Endometrium (tissue), 2 donors: Measurements from ENCODE around the gene MS4A18.
"Not testable (repeated sequence)": the region's sequence is repeated elsewhere in the genome, so short reads cannot be mapped to it uniquely, and the experiment has no call there.

Experiments used
- FAIRE-seq: peaks from 2 replicates; lab custom pipeline; 2012; peaks lifted over from hg19 to GRCh38; lab: Jason Lieb, UNC
- donor health status: control.
- donor health status: control.

Gene MS4A18

DNA sequence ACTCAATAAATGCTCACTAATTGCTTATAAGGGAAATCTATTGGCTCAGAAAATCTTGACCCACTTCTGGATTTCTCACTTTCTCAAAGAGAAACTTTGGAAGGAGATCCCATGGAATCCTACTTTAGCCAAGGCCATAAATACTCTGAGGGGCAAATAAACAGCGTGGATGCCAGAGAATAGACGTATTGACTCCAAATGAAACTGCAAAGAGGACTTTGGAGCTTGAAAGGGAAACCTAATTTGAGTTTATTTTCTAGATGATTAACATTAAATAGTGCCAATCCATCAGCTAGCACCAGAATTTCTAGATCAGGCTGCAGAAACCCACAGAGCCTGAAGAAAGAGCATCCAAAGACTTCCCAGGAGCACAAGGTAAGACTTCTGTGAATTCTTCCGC, at the start of gene MS4A18:
Gene MS4A18, plus strand, starts transcription at position 301 of the 400 bp plus-strand sequence.
- no peak for FAIRE-seq

- FAIRE-seq, result not testable (repeated sequence)
Measured at GRCh38 chr11:60678231-60678630, 46.3 kb upstream of the MS4A18 start.

GRCh38 chr11:60679879-60680278, 44.6 kb upstream of the MS4A18 start:
- FAIRE-seq, result no peak

DNA sequence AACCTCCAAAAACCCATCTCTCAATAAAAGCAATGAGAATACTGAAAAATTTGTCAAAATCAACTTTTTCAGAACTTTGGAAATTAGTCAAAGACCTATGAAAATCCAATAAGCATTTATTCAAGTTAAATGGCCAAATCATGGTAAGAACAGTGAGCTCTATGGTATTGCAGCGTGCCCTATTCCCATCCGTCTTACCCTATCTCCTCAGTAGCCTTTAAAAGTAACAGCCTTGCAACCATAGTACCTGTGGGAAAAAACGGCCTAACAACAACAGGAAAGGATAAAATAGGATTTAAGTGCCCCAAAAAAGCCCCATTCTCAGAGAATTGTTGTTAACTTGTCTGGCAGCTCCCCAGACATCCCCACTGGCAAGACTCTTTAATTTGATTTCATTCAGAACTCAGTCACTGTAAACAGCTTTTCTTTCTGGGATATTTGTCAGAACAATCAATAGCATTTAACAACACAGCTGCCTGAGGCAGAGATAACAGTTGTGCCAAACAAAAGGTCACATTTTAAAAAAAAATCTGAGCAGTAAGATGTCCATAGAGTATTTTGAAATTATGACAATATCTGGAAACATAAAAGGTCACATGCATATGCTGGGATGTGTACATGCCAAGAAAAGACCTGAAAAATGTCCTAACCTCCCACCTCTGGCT, 43.9 kb upstream of the MS4A18 start:
- no peak for FAIRE-seq

GRCh38 chr11:60684541-60684848, 40.0 kb upstream of the MS4A18 start:
- not testable (repeated sequence) for FAIRE-seq

DNA sequence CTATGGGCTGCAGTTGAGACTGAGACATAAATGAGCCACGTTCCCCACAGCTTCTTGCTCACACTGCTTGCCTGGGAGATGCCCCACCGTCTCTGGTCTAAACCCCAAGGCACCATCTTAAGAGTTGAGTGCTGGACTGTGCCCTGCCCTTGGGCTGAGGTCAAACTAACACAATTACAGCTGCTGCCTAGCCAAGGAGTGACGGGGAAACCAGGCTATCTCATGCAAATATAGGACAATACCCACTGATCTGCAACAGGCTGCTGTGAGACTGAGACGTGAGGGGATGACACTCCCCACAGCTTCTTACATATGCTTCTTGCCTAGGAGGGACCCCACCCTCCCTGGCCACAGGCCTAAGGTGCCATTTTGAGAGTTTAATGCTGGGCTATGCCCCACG, 32.9 kb upstream of the MS4A18 start:
- FAIRE-seq, result no peak

DNA sequence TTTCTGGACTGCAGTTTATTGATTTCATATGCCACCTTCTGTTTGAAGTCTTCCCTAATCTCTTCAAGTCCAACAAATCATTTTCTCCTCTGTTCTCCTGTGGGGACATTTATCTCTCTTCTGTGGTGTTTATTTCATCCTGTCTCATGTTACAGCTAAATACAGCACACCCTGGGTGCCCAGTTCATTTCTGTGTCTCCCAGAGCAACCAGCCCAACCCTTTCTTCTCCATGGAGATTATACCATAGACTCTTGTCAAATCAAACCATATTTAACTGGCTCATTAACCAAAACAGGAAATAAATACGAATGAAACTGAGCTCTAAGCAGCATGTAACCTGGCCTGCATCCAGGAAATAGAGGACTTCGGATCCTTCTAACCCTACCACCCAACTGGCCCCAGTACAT, 25.2 kb upstream of the MS4A18 start, which contains the start of gene MS4A8:
Gene MS4A8, plus strand, starts transcription at position 329 of the 408 bp plus-strand sequence. CDS start 1,249 bp downstream, outside the sequence.
- FAIRE-seq, result no peak

DNA sequence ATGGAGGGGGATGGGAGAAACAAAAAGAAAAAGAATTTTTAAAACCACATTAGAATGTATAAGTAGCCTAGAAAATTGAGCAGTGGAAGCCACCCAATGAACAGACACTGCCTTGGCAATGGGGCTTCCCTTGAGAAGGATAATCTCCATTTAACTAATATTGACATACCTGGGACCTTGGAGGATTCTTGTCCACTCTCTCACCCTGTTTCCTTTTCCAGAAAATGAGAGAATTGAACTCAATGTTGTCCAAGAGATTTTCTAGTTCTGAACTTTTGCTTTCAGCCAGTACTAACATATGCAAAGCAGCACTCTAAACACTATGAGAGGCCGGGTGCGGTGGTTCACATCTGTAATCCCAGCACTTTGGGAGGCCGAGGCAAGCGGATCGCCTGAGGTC, 24.6 kb upstream of the MS4A18 start:
- FAIRE-seq, result no peak

- FAIRE-seq, result no peak
Measured at GRCh38 chr11:60700689-60701468, 23.6 kb upstream of the MS4A18 start.

GRCh38 chr11:60701469-60701818, 23.1 kb upstream of the MS4A18 start:
- no peak for FAIRE-seq

GRCh38 chr11:60703374-60703773, 21.1 kb upstream of the MS4A18 start:
- no peak for FAIRE-seq

DNA sequence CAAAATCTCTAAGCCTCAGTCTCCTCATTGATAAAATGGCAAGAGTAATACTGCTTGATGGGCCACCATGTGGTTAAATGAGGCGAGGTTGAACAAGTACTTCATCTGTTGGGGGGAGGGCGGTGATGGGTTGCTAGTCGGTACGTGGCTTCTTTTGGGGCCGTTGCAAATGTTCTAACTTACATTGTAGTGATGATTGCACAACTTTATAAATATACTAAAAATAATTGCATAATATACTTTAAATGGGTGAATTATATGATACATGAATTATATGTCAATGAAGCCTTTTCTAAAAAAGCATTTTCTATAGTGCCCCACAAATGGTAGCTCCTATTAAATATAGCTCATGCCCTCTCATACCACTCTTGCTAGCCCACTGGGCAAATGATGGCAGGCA, 18.6 kb upstream of the MS4A18 start:
- no peak for FAIRE-seq

- no peak for FAIRE-seq
Measured at GRCh38 chr11:60706931-60707330, 17.6 kb upstream of the MS4A18 start.

GRCh38 chr11:60710482-60710881, 14.0 kb upstream of the MS4A18 start:
- no peak for FAIRE-seq

DNA sequence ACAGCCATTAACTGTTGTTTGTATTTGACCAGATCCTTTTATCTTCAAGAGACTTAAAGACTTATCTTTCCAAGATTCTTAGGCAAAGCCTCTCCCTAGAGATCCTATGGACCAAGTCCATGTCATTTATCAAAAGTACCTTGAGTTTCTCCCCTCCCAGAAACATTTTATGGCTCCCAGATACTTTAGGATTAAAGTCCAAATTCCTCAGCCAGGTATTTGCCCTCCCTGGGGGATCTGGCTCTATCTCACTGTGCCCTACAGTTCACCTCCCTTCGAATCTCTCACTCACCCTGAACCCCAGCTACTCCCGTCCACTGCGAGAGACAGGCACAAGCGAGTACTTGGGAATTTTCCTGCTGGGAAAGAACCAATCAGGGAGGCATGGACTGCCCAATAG, 13.2 kb upstream of the MS4A18 start:
- no peak for FAIRE-seq

- FAIRE-seq, result not testable (repeated sequence)
Measured at GRCh38 chr11:60713423-60713822, 11.1 kb upstream of the MS4A18 start.

- FAIRE-seq, result no peak
Measured at GRCh38 chr11:60717956-60718355, 6.6 kb upstream of the MS4A18 start.

GRCh38 chr11:60718524-60719316, 5.8 kb upstream of the MS4A18 start:
- no peak for FAIRE-seq

DNA sequence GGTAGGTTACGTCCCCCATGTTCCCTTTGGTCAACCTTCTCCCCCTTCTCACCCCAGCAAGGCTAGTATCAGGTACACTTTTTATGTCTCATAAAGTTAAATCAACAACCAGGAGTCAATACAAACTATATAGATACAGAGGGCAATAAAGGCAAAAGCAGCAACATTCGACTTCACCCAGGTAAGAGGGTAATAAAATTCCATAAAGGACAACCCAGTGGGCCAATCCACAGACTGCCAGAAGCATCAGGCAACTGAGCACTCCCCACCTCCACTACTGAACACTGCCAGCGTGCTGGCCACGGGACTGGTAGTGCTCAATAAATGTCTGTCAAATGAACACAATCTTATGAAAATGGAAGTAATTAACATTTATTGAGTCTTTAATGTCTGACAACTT, 5.1 kb upstream of the MS4A18 start:
- no peak for FAIRE-seq

GRCh38 chr11:60720460-60720859, 4.1 kb upstream of the MS4A18 start:
- FAIRE-seq, result no peak

DNA sequence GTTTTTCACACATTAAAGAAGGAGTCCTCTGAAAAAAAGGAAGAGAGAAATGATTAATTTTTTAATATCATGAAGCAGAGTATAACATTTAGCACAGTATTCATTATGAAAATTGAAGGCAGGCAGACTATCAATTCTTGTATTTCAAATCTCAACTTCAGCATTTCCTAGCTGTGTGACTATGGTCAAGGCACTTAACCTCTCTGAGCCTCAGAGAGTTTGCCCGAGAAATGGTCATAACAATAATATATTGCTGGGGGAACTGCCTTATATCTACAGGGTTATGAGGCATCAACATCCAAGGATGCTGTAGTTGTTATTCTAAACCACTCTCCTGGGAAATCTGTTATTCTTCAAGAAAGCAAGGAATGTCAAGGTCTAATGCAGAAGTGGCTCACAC, 1.1 kb downstream of the MS4A18 start:
- no peak for FAIRE-seq

DNA sequence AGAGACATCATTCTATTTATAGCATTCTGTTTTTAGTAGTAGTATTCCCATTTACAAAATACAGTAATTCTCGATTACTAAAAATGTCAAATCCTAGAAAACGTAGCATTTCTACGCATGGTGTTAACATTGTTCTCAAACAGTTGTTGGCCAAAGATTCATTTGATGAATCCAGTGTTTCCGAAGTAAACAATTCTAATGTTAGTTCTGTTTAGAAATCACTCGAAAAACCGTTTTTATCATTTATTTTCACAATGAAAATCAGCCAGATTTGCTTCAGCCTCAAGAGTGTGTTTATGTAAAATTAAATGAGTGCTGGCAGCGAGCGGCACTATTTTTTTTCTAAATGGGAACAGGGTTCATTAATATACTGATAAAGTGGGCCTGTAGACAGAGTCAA, 7.1 kb downstream of the MS4A18 start:
- no peak for FAIRE-seq

DNA sequence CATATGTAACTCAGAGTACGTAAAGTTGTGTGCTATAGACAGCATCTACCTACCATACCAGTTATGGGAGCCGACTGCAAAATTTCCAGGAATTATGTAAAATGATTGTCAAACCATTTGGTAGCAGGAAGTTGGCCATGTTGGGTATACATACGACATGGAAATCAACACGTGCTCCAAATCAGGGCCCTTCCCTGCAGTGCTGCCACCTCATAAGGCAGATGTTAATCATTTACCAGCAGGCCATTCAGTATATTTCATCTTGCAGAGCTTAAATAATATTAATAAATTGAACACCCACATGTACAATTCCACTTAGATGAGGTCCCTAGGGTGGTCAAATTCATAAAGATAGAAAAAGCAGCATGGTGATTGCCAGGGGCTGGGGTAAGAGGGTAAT, 9.8 kb downstream of the MS4A18 start:
- no peak for FAIRE-seq
